ENCODE data around the gene OXCT2.
A peak's percentile ranks its signal among the peaks of the same experiment; 100 is the strongest.
"Not testable (repeated sequence)": the region's sequence is repeated elsewhere in the genome, so short reads cannot be mapped to it uniquely, and the experiment has no call there.

Gene OXCT2

DNA sequence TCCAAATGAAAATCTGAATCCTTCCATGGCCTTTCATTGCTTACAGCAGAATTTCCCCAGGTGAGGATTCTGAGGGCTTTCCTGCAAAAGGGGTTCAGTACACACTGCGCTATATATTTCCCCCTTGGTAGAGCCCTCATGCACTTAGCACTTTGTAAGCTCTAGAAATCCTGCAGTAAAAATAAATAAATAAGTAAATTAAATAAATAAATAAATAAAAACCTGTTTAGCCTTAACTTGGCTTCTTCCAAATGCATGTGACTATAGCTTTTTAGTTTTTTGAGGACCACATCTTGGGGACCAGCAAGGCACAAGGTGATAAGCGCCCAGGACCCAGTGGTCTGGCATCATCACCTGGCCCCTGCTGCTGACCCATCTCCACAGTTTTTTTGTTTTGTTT, 20.7 kb upstream of the OXCT2 start:
- no peak overlapping the region for H3K27ac Mint-ChIP-seq
- no peak overlapping the region for H3K4me3 Mint-ChIP-seq
- H3K27me3 Mint-ChIP-seq = peaks cover 18% of the 10 kb centered on the region

DNA sequence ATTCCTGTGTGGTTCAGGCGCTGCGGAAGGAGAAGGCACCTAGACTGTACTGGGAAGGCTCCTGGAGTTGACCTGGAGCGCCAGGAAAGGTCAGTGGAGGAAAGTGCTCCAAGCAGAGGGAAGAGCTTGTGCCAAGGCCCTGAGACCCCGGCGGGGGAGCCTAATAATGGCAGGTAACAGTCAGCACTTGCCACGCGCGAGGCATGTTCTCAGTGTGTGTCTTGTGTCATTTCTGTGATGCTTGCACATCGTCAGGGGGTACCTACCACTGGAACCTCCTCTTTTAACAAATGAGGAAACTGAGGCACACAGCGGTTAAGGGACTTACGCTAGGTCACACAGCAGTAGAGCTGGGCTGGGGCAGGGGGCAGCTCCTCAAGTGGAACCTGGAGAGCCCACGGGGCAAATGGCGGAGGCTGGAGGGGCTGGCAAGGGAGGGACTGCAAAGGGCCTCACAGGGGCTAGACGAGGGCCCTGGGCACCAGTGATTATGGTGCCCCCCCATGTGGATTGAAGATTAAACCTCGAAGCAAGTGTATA, 18.5 kb upstream of the OXCT2 start:
- H3K4me1 Mint-ChIP-seq (ENCODE audit: low read depth) = peaks cover 12% of the 10 kb centered on the region
- no peak overlapping the region for H3K27ac Mint-ChIP-seq
- peaks cover 20% of the 10 kb centered on the region for H3K27me3 Mint-ChIP-seq

More for the DNA sequence above, 20.7 kb upstream of the OXCT2 start:
- Mint-ChIP-seq H3K36me3 (ENCODE audit: low read depth) (no peaks in the 10 kb centered on the region), H3K4me1 (ENCODE audit: low read depth) (peaks cover 12% of the 10 kb centered on the region), H3K9me3 (no peaks in the 10 kb centered on the region)

DNA sequence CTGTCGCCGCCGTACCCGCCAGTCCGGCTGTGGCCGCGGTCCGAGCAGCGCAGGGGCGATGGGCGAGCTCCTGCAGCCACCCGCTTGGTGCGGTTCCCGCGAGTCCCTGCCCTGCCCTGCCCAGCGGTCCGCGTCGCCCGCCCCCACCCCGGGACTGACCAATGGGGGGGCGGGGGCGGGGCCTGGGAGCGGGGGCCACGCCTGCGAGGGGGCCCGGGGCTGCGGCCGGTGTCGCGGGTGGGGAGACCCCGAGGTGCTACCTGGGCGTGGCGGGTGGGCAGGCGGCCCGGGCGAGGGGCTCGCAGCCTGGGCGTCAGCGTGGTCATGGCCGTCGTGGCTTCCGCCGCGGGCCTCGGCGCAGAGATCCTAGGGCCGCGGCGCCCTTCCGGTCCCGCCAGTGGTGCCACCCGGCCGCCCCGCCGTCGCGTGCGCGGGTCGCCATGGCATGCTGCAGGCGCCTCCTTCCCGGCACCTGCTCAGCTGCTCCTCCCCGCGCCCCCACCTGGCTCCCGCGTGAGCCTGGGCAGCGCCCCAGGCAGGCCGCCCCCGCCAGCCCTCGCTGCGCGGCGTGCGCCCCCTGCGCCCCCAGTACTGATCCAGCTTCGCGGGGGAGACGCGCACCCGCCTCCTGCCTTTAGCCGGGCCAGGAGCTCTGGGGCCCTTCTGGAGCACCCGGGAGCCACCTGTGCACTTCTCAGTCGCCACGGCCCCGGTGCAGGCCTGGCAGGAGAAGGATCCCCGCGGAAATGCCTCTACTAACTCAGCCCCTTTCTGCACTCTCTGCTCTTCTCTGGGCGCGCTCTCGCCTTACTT, 17.8 kb upstream of the OXCT2 start, which contains the start of gene BMP8B:
TSS of gene BMP8B (minus strand) at position 108 of the 813 bp plus-strand sequence. CDS start 380 bp downstream, outside the sequence.
- peaks cover 12% of the 10 kb centered on the region for H3K4me1 Mint-ChIP-seq (ENCODE audit: low read depth)

More for the DNA sequence above, 18.5 kb upstream of the OXCT2 start:
- Mint-ChIP-seq H3K4me3 (peak overlapping the region; percentile 75), H3K9me3 (no peaks in the 10 kb centered on the region), H3K36me3 (ENCODE audit: low read depth) (no peaks in the 10 kb centered on the region)

DNA sequence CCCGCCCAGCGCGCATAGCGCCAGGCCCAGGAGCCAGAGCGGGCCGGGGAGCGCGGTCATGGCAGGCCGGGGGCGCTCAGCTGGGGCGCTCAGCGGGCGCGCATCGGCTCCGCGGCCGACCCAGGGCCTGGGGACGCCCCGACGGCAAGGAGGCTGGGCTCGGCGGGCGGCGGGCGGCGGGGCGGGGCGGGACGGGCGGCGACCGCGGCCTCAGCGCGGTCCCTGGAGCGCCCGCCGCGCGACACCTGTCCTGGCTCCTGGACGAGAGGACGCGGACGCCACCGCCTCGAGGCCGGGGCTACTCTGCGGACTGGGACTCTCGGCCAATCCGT, 17.2 kb upstream of the OXCT2 start:
- Mint-ChIP-seq H3K36me3 (ENCODE audit: low read depth) (no peaks in the 10 kb centered on the region), H3K27me3 (peaks cover 20% of the 10 kb centered on the region), H3K9me3 (no peaks in the 10 kb centered on the region), H3K4me3 (no peak overlapping the region), H3K27ac (no peak overlapping the region), H3K4me1 (ENCODE audit: low read depth) (peaks cover 12% of the 10 kb centered on the region)

More for the DNA sequence above, 17.8 kb upstream of the OXCT2 start, which contains the start of gene BMP8B:
- Mint-ChIP-seq H3K36me3 (ENCODE audit: low read depth) (no peaks in the 10 kb centered on the region), H3K27me3 (peaks cover 20% of the 10 kb centered on the region), H3K9me3 (no peaks in the 10 kb centered on the region), H3K27ac (no peak within 1 kb of the TSS), H3K4me3 (peak within 1 kb of the TSS; percentile 75)

DNA sequence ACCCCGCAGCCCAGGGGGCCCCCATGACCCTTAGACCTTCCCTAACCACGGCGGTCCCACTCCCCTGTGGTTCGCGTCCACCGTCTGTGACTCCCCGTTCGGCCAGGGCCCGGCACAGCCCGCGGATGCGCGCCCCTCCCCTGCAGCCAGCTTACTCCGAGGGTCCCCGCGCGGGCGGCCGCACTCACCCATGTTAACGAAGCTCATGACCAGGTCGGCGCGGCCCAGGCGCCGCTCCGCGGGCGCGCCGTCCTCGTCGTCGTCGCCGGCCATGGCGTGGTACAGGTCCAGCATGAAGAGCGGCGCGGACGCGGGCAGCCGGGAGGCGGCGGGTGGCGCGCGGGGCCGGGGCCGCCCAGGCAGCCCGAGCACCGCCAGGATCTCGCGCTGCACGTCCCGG, 16.8 kb upstream of the OXCT2 start:
- not testable (repeated sequence) for H3K4me3 Mint-ChIP-seq; H3K9me3 Mint-ChIP-seq; H3K36me3 Mint-ChIP-seq (ENCODE audit: low read depth); H3K27ac Mint-ChIP-seq
- Mint-ChIP-seq H3K4me1 (ENCODE audit: low read depth) (peaks cover 12% of the 10 kb centered on the region), H3K27me3 (peaks cover 20% of the 10 kb centered on the region)

DNA sequence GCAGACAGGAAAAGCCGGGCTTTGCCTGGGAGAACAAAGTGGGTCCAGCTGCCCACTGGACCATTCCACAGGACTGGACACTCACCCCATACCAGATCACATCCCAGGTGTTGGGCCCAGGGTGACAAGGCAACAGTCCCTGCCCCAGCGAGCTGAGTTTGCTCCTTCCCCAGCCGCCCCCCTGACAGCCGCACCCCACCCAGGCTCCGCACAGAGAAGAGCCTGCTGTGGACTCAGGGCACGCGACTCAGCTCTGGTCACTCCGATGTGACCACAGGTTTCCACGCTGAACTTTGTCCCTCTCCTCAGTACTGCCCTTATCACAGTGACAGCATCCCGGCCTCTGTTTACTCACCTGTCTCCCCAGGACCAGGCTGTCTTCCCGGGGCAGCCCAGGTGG, 16.3 kb upstream of the OXCT2 start:
- H3K4me3 Mint-ChIP-seq = peak overlapping the region; percentile 52
- peaks cover 12% of the 10 kb centered on the region for H3K4me1 Mint-ChIP-seq (ENCODE audit: low read depth)
- H3K27ac Mint-ChIP-seq = no peak overlapping the region
- H3K9me3 Mint-ChIP-seq = no peaks in the 10 kb centered on the region
- H3K27me3 Mint-ChIP-seq = peaks cover 20% of the 10 kb centered on the region
- H3K36me3 Mint-ChIP-seq (ENCODE audit: low read depth) = no peaks in the 10 kb centered on the region

DNA sequence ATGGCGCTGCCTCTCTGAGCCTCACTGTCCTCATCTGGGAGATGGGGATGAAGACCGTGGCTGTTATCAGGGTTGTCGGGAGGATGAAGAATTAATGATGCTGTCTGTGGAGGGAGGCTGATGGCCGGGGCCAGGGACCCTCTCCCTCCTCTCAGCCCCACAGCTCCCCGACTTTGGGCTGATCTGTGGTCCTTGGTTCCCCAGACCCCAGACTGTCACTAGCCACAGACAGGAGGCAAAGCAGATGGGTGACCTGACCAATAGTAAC, 15.9 kb upstream of the OXCT2 start:
- H3K36me3 Mint-ChIP-seq (ENCODE audit: low read depth); H3K27ac Mint-ChIP-seq; H3K9me3 Mint-ChIP-seq: not testable (repeated sequence)
- Mint-ChIP-seq H3K4me1 (ENCODE audit: low read depth) (peaks cover 12% of the 10 kb centered on the region), H3K27me3 (peaks cover 20% of the 10 kb centered on the region), H3K4me3 (peak overlapping the region; percentile 52)

DNA sequence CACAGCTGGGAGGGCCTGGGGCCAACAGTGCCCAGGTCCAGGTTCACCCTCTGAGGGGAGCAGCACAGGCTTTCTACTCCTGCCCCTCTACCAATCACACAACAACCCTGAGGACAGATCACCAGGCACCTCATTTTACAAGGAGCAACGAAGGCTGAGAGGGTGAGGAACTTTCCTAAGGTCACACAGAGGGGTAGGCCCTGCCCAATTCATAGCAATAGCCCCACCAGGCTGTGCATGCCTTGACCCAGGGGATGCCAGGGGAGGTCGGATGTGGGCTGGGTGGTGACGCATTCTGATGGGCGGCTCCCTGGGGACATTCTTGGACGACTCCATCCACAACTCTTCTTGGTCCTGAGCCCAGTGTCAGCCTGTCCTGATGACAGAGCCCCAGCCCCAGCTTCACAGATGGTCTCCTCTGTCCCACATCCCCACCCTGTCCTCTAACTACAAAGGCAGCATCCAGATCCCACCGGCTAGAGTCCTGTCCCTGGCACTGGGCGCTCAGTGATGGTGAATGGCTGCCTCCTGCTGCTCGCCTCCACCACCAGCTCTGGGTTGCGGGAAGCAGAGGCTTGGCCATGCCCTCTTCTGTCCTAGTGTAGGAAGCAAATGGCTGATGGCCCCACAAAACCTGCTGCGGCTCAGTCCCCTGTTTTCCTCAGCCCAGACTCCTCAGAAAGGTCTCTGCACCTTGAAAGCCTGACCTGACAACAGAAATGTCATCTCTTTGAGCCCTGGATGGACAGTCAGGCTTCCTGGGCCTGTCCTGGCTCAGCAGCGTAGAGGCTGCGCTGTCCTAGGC, 15.4 kb upstream of the OXCT2 start:
- H3K9me3 Mint-ChIP-seq; H3K27ac Mint-ChIP-seq; H3K36me3 Mint-ChIP-seq (ENCODE audit: low read depth); H3K4me3 Mint-ChIP-seq: not testable (repeated sequence)
- peaks cover 20% of the 10 kb centered on the region for H3K27me3 Mint-ChIP-seq
- peaks cover 12% of the 10 kb centered on the region for H3K4me1 Mint-ChIP-seq (ENCODE audit: low read depth)

DNA sequence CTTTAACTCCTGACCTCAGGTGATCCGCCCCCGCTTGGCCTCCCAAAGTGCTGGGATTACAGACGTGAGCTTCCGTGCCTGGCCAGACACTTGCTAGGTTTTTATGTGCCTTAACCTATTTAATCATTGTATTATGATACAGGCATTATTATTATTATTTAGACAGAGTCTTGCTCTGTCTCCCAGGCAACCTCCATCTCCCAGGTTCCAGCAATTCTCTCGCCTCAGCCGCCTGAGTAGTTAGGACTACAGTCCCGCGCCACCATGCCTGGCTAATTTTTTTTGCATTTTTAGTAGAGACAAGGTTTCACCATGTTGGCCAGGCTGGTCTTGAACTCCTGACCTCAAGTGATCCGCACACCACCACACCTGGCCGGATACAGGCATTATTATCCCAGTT, 11.5 kb upstream of the OXCT2 start:
- H3K4me3 Mint-ChIP-seq; H3K36me3 Mint-ChIP-seq (ENCODE audit: low read depth); H3K9me3 Mint-ChIP-seq; H3K4me1 Mint-ChIP-seq (ENCODE audit: low read depth); H3K27ac Mint-ChIP-seq: not testable (repeated sequence)
- peaks cover 15% of the 10 kb centered on the region for H3K27me3 Mint-ChIP-seq

DNA sequence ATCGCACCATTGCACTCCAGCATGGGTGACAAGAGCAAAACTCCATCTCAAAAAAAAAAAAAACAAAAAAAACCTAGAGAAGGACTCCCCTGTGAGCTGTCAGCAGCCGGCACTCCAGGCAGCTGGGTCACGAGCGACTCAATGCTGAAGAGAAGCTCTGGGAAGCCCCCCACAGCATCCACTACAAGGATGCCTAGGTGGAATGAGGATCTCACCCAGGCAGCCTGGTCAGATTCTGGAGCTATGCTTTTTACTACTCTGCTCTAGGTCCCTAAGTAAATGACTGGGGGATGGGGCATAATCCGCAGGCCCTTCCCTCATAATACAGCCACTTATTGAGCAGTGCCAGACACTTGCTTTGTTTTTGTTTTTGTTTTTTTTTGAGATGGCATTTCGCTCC, 11.0 kb upstream of the OXCT2 start:
- H3K4me3 Mint-ChIP-seq = no peak overlapping the region
- peaks cover under 1% of the 10 kb centered on the region for H3K4me1 Mint-ChIP-seq (ENCODE audit: low read depth)
- peaks cover 10% of the 10 kb centered on the region for H3K27me3 Mint-ChIP-seq
- no peaks in the 10 kb centered on the region for H3K9me3 Mint-ChIP-seq
- no peak overlapping the region for H3K27ac Mint-ChIP-seq
- H3K36me3 Mint-ChIP-seq (ENCODE audit: low read depth) = no peaks in the 10 kb centered on the region

DNA sequence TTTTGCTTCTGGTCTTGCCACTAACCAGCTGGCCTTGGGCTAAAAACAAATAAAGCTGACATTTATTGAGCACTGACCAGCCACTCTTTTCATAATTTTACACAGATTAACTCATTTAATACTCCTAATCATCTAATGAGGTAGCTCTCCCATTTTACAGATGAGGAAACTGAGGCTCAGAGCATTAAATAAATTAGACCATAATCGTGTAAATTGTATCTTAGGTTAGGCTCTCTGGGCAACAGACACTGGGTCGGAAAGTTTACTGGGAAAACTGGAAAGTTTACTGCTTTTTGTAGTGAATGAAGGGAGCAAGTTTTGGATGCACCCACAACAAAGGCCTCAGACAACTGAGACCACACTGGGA, 10.2 kb upstream of the OXCT2 start:
- no peaks in the 10 kb centered on the region for H3K4me1 Mint-ChIP-seq (ENCODE audit: low read depth)
- H3K27ac Mint-ChIP-seq = no peak overlapping the region
- H3K36me3 Mint-ChIP-seq (ENCODE audit: low read depth) = no peaks in the 10 kb centered on the region
- no peaks in the 10 kb centered on the region for H3K9me3 Mint-ChIP-seq
- peaks cover 10% of the 10 kb centered on the region for H3K27me3 Mint-ChIP-seq
- H3K4me3 Mint-ChIP-seq = no peak overlapping the region

DNA sequence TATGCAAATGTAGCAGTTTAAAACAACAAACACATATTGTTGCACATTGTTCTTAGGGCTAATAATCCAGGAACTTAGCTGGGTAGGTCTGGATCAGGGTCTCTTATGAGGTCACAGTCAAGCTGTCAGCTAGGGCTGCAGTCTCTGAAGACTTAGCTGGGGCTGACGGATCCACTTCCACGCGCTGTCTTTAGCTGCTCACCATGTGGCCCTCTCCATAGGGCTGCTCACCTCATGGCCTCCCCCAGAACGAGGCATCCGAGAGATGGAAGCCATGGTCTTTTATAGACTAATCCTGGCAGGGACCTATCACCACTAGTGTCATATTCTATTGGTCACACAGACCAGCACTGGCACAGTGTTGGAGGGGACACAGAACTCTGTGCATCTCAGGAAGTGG, 8.7 kb upstream of the OXCT2 start:
- Mint-ChIP-seq H3K4me3 (no peak overlapping the region), H3K27me3 (peaks cover 11% of the 10 kb centered on the region), H3K9me3 (no peaks in the 10 kb centered on the region), H3K4me1 (ENCODE audit: low read depth) (no peaks in the 10 kb centered on the region), H3K36me3 (ENCODE audit: low read depth) (no peaks in the 10 kb centered on the region), H3K27ac (no peak overlapping the region)

DNA sequence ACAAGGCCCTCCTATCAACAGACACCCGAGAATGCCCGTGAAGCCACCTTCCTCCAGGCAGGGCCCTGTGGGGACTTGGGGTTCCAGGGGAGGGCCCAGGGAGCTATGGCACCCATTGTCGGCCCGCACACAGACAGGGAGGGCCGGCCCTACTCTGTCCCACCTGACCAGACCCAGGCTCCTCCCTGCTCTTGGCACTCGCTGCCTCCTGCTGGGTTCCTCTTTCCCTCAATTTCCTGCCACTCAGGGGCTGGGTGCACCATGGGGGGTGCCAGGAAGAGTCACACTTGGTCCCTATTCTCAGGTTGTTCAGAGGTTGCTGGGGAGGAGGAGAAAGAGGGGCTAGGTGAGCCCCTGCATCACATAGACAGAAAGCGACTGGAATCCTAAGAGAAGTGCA, 8.0 kb upstream of the OXCT2 start:
- Mint-ChIP-seq H3K4me3 (no peak overlapping the region), H3K36me3 (ENCODE audit: low read depth) (no peaks in the 10 kb centered on the region), H3K27me3 (peaks cover 11% of the 10 kb centered on the region), H3K9me3 (no peaks in the 10 kb centered on the region), H3K27ac (no peak overlapping the region), H3K4me1 (ENCODE audit: low read depth) (no peaks in the 10 kb centered on the region)

DNA sequence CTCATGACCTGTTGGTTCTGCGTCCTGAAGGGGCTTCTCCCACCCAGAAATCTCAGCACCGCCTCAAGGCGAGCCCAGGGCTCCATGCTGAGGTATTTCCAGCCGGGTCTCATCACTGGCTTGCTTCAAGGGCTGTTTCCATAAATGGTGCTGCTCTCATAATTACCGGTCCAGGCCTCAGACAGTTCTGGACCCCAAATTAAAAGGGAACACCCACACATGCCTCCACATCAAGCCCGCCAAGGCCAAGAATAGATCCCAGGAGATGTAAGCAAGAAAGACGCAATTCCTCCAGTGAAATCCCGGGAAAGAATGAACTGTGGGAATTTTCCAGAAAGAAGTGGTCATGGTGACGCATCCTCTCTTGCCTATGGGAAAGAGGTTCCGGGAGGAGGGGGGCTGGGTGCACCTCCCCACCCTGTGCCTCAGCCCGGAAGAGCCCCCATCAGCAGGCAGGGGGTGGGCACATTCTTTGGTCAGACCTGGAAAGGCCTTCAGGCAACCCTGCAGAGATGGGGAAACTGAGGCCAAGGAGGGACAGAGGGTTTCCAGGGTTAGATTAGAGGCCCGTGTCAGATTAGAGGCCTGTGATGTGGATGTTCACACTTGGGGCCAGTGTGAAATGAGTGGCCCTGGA, 7.4 kb upstream of the OXCT2 start:
- H3K27me3 Mint-ChIP-seq = peaks cover 11% of the 10 kb centered on the region
- H3K27ac Mint-ChIP-seq; H3K9me3 Mint-ChIP-seq; H3K4me3 Mint-ChIP-seq; H3K36me3 Mint-ChIP-seq (ENCODE audit: low read depth); H3K4me1 Mint-ChIP-seq (ENCODE audit: low read depth): not testable (repeated sequence)

DNA sequence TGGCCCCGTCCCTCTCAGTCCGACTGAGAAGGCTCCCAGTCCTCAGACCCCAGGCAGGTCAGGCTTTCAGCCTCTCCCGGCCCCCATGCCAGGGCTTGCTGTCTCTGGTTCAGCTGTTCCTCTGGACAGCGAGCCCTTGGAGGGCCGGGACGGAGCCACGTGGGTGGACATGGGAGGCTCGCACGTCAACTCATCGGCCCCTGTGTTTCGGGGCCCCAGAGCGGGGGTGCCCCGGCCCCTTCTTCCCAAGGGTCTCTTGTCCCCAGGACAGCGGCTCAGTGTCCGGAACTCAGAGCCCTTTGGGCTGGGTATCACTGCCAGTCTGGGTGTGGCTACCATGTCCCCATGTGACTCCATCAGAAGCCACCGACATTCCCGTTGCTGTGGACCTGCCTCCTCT, 6.7 kb upstream of the OXCT2 start:
- H3K36me3 Mint-ChIP-seq (ENCODE audit: low read depth); H3K4me3 Mint-ChIP-seq; H3K27ac Mint-ChIP-seq; H3K4me1 Mint-ChIP-seq (ENCODE audit: low read depth); H3K9me3 Mint-ChIP-seq: not testable (repeated sequence)
- peaks cover 11% of the 10 kb centered on the region for H3K27me3 Mint-ChIP-seq
